ENCODE measurements around the gene RASAL3.
A peak's percentile ranks its signal among the peaks of the same experiment; 100 is the strongest.

RASAL3 gene

GRCh38 chr19:15471639-15472101, 7.3 kb upstream of the RASAL3 start:
- no peak for DNase-seq

GRCh38 chr19:15469513-15470297, 5.4 kb upstream of the RASAL3 start:
- DNase-seq, result no peak

GRCh38 chr19:15468675-15469512, 4.5 kb upstream of the RASAL3 start:
- no peak for DNase-seq

GRCh38 chr19:15467734-15468214, 3.4 kb upstream of the RASAL3 start:
- no peak for DNase-seq

GRCh38 chr19:15466851-15467733, 2.7 kb upstream of the RASAL3 start:
- peak; percentile 39 for DNase-seq

GRCh38 chr19:15463861-15464371, 428 bp downstream of the RASAL3 start:
- peak; percentile 75 for DNase-seq

- no peak for DNase-seq
Observed at GRCh38 chr19:15461694-15462093, 2.6 kb downstream of the RASAL3 start.

- no peak for DNase-seq
Observed at GRCh38 chr19:15457701-15458484, 6.5 kb downstream of the RASAL3 start.

GRCh38 chr19:15456871-15457700, 7.3 kb downstream of the RASAL3 start:
- DNase-seq, result no peak

GRCh38 chr19:15456441-15456840, 7.9 kb downstream of the RASAL3 start:
- no peak for DNase-seq

GRCh38 chr19:15455996-15456395, 8.3 kb downstream of the RASAL3 start:
- DNase-seq, result no peak

- DNase-seq, result no peak
Observed at GRCh38 chr19:15453906-15454860, 10.2 kb downstream of the RASAL3 start.

GRCh38 chr19:15453091-15453578, 11.2 kb downstream of the RASAL3 start:
- DNase-seq, result no peak

GRCh38 chr19:15452111-15453047, 12.0 kb downstream of the RASAL3 start:
- no peak for DNase-seq

- no peak for DNase-seq
Observed at GRCh38 chr19:15450528-15450890, 13.8 kb downstream of the RASAL3 start.

GRCh38 chr19:15449620-15450527, 14.5 kb downstream of the RASAL3 start, which contains the start of gene WIZ:
Gene WIZ (minus strand): TSS chr19:15449956. CDS start chr19:15448307, 1,649 bp downstream.
- DNase-seq, result peak; percentile 78
